GM19240 (cell line): ENCODE measurements around the gene CXCL10.

Source experiments
- DNase-seq: peaks from one replicate; pipeline ENCODE4 v3.0.0; 2011; ENCODE audit warnings: low spot score; ENCODE audit not compliant: insufficient read length

CXCL10 gene

GRCh38 chr4:75995727-75996126 is 27.6 kb downstream of the CXCL10 start:
- DNase-seq = no peak

DNA sequence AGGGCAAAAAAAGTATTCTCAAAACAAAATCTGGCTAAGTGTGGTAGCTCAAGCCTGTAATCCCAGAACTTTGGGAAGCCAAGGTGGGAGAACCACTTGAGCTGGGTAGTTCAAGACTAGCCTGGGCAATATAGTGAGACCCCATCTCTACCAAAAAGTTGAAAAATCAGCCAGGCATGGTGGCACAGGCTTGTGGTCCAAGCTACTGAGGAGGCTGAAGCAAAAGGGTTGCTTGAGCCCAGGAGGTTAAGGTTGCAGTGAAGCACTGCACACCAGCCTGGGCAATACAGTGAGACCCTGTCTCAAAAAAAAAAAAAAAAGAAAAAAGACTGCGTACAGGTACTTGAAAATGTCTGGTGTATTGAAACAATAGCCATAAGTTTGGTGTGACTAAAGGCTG is 30.8 kb downstream of the CXCL10 start:
- DNase-seq = no peak

GRCh38 chr4:75989846-75990528 is 33.3 kb downstream of the CXCL10 start:
- no peak for DNase-seq

DNA sequence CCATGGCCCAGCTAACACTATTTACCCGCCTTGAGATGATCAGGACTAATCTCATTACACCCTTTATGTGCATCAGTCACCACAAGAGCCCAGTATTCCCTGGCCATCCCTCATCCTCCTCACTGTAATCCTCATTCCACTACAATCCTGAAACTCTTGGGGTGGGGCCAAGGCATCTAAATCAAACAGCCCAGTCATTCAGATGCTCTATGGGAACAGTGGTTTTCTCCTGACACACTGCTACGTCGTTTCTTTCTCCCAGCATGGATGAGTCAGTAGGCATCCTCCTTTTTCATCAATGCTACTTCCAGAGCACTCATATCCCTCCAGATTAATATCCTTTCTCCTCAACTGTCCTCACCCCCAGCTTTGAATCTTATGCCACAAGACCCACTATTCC is 38.2 kb downstream of the CXCL10 start:
- DNase-seq = no peak

GRCh38 chr4:75980576-75980975 is 42.7 kb downstream of the CXCL10 start:
- no peak for DNase-seq

- DNase-seq = no peak
Observed at GRCh38 chr4:75976177-75976576, 47.1 kb downstream of the CXCL10 start.

DNA sequence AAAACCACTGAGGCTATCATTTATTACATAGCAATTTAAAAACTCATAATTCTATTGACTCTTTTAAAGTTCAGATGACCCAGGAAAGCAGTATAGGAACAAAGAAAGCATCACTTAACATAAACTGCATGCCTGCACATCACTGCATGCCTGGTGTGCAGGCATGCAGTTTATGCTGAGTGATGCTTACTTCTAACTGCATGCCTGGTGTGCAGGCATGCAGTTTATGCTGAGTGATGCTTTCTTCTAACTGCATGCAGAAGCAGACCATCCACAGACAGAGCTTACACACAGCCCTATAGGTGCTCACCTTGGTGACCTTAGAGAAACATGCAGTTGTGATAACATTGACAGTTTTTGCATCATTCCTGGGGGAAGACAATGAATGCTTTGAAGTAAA is 49.5 kb downstream of the CXCL10 start:
- no peak for DNase-seq
